GM06990 (cell line): ENCODE data around the gene NKD1.
A peak's percentile ranks its signal among the peaks of the same experiment; 100 is the strongest.

Experiments used
- DNase-seq: peaks from one replicate; pipeline ENCODE4 v3.0.0-alpha.2; 2011; ENCODE audit not compliant: insufficient read length; ENCODE audit errors: extremely low read depth
- H3K27me3 ChIP-seq: replicated peaks from 2 replicates; pipeline ENCODE4 v1.6.0; 2011; ENCODE audit warnings: low read length; ENCODE audit not compliant: control insufficient read depth, insufficient read depth
- H3K36me3 ChIP-seq: 2 replicates; pipeline ENCODE4 v1.5.1; 2011; ENCODE audit warnings: low read length; ENCODE audit not compliant: control insufficient read depth, insufficient read depth
- H3K4me3 ChIP-seq: replicated peaks from 2 replicates; pipeline ENCODE4 v1.5.1; 2011; ENCODE audit warnings: low read depth, mild to moderate bottlenecking, control low read depth, low read length
- CTCF ChIP-seq: IDR thresholded peaks from 2 replicates; pipeline ENCODE4 v1.5.1; 2011; ENCODE audit warnings: low read length, control low read depth, mild to moderate bottlenecking, inconsistent platforms; ENCODE audit not compliant: insufficient read depth, poor library complexity, severe bottlenecking

NKD1 gene

DNA sequence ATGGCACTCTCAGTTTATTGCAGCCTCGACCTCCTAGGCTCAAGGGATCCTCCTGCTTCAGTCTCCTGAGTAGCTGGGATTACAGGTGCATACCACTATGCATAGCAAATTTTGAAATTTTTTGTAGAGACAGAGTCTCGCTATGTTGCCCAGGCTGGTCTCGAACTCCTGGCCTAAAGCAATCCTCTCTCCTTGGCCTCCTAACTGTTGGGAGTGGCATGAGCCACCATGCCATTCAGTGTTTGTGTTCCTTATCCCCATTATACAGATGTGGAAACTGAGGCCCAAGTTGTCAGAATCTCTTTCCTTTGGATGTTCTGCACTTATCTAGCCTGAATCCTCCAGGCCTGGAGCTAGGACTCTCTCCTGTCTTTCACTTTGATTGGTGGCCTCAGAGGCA, 40.8 kb upstream of the NKD1 start:
- no peak overlapping the region for H3K4me3 ChIP-seq
- DNase-seq, result no peak
- H3K27me3 ChIP-seq, result no peaks in the 10 kb centered on the region
- H3K36me3 ChIP-seq, result no peaks in the 10 kb centered on the region
- no peak for TF ChIP-seq CTCF

DNA sequence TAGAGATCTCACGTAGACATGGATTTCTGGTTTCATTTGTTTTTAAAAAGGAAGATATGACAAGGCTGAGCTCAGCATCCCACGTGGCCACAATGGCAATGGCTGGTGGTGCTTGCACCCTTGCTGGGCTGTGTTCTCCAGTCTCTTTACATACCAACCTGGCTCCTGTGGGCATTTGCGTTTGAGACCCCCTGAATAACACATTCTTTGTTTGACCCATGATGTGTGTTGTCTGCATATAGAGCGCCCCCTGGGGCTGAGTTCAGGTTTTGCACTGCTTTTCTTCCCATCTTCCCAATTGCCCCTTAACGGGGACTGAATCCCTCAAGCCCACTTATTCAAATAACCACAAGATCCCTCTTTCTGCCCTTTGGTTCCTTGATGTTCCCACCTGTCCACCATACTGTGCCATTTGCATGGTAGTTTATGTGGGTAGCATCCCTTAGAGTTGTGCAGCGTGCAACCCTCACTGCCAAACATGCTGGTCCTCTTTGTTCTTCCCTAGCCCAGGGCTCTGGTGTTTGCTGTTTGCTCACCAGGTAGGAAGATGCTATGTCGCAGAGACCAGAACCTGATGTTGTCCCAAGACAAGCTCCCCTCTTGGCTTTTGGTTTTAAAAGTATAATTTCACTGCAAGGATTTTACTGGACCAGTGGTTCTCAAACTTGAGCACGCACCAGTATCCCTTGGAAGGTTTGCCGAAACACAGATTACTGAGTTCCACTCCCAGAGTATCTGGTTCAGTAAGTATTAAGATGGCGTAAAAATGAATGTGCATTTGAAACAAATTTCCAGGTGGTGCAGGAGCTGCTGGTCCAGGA, 38.5 kb upstream of the NKD1 start:
- Histone ChIP-seq H3K4me3 (no peak overlapping the region), H3K36me3 (no peaks in the 10 kb centered on the region), H3K27me3 (no peaks in the 10 kb centered on the region)
- peak; percentile 84 for TF ChIP-seq CTCF
- DNase-seq, result peak; percentile 17

- TF ChIP-seq CTCF, result no peak
- no peak overlapping the region for H3K4me3 ChIP-seq
Measured at GRCh38 chr16:50515218-50515617, 33.0 kb upstream of the NKD1 start.

GRCh38 chr16:50516401-50516800, 31.8 kb upstream of the NKD1 start:
- Histone ChIP-seq H3K27me3 (no peaks in the 10 kb centered on the region; the same call in 1 of the 2 replicates), H3K36me3 (no peaks in the 10 kb centered on the region), H3K4me3 (no peak overlapping the region)
- TF ChIP-seq CTCF, result no peak
- no peak for DNase-seq

More at GRCh38 chr16:50515218-50515617, 33.0 kb upstream of the NKD1 start:
- DNase-seq, result no peak
- no peaks in the 10 kb centered on the region for H3K36me3 ChIP-seq
- no peaks in the 10 kb centered on the region; the same call in 1 of the 2 replicates for H3K27me3 ChIP-seq

- no peak for TF ChIP-seq CTCF
Measured at GRCh38 chr16:50516890-50517289, 31.3 kb upstream of the NKD1 start.

More at GRCh38 chr16:50516890-50517289, 31.3 kb upstream of the NKD1 start:
- no peak for DNase-seq
- H3K4me3 ChIP-seq, result no peak overlapping the region
- no peaks in the 10 kb centered on the region; the same call in 1 of the 2 replicates for H3K27me3 ChIP-seq
- no peaks in the 10 kb centered on the region for H3K36me3 ChIP-seq
